IMR-90 (cell line): ENCODE measurements around the gene DHRSX. TPM values are rescaled to one million over a fixed set of nuclear protein-coding genes. Genes with fewer than 3 reads are reported as not detected.

Experiments
- ATAC-seq: fragments of 200-7000 bp; cut with Tn5 transposase; 2 replicates; pipeline ENCODE4 v1.9.1; 2020; ENCODE audit warnings: low read depth, mild to moderate bottlenecking, moderate library complexity
- BruUV-seq: library from RNA; stranded (reverse); fragments of 400-500 nt; replicated peaks from 2 replicates; lab custom pipeline; 2021; lab: Mats Ljungman, UMichigan
- CTCF ChIA-PET: fragments of 300-600 bp; formaldehyde crosslinking; extraction: SDS; loops from one replicate; lab custom pipeline; 2021; ENCODE audit warnings: antibody characterized with exemption; lab: Yijun Ruan, JAX
- POLR2A ChIA-PET: fragments of 300-600 bp; sonication (Branson Sonifier 250); formaldehyde crosslinking; loops from one replicate; lab custom pipeline; 2022; ENCODE audit warnings: antibody characterized with exemption; ENCODE audit not compliant: unreplicated experiment; lab: Charles Lee
- DNase-seq: peaks from one replicate; pipeline ENCODE4 v3.0.0; 2013
- H2AFZ ChIP-seq: replicated peaks from 2 replicates; pipeline ENCODE3; 2013; ENCODE audit warnings: low read length, mild to moderate bottlenecking; ENCODE audit not compliant: poor library complexity
- H2AK5ac ChIP-seq: 2 replicates; pipeline ENCODE4 v1.6.1; 2013; ENCODE audit warnings: low read depth, low read length, inconsistent platforms
- H2AK9ac ChIP-seq: replicated peaks from 2 replicates; pipeline ENCODE3; 2013; ENCODE audit warnings: mild to moderate bottlenecking, low read depth, low read length, moderate library complexity; ENCODE audit not compliant: poor library complexity
- H2BK120ac ChIP-seq: 2 replicates; pipeline ENCODE4 v1.6.1; 2013; ENCODE audit warnings: low read depth, low read length, inconsistent platforms
- H2BK15ac ChIP-seq: 3 replicates; pipeline ENCODE4 v1.6.1; 2013; ENCODE audit warnings: low read depth, low read length, inconsistent platforms
- H2BK20ac ChIP-seq: 2 replicates; pipeline ENCODE4 v1.6.1; 2013; ENCODE audit warnings: low read depth, mild to moderate bottlenecking, inconsistent platforms, low read length, moderate library complexity
- H2BK5ac ChIP-seq: 2 replicates; pipeline ENCODE4 v1.6.1; 2013; ENCODE audit warnings: mild to moderate bottlenecking, low read depth, low read length, inconsistent platforms; ENCODE audit not compliant: poor library complexity, severe bottlenecking
- H3K14ac ChIP-seq: replicated peaks from 2 replicates; pipeline ENCODE4 v1.6.1; 2013; ENCODE audit warnings: low read depth, low read length, inconsistent platforms
- H3K18ac ChIP-seq: 2 replicates; pipeline ENCODE4 v1.6.1; 2013; ENCODE audit warnings: low read depth, low read length, control low read depth
- H3K23ac ChIP-seq: 2 replicates; pipeline ENCODE4 v1.6.1; 2013; ENCODE audit warnings: low read depth, low read length, inconsistent platforms
- H3K27ac ChIP-seq: 2 replicates; pipeline ENCODE4 v1.5.1; 2013; ENCODE audit warnings: mild to moderate bottlenecking, control low read depth, low read length; ENCODE audit not compliant: insufficient read depth
- H3K27me3 ChIP-seq: 2 replicates; pipeline ENCODE4 v1.6.1; 2013; ENCODE audit warnings: low read length; ENCODE audit not compliant: control insufficient read depth, insufficient read depth
- H3K36me3 ChIP-seq: 2 replicates; pipeline ENCODE4 v1.6.1; 2013; ENCODE audit warnings: low read length, mixed read lengths; ENCODE audit not compliant: control insufficient read depth, insufficient read depth
- H3K4ac ChIP-seq: 2 replicates; pipeline ENCODE4 v1.6.1; 2013; ENCODE audit warnings: low read depth, low read length, inconsistent platforms
- H3K4me1 ChIP-seq: 2 replicates; pipeline ENCODE4 v1.6.1; 2013; ENCODE audit warnings: low read length, mixed read lengths; ENCODE audit not compliant: control insufficient read depth, insufficient read depth
- H3K4me2 ChIP-seq: 2 replicates; pipeline ENCODE4 v1.6.1; 2013; ENCODE audit warnings: low read depth, mild to moderate bottlenecking, control low read depth, low read length, moderate library complexity
- H3K4me3 ChIP-seq: 2 replicates; pipeline ENCODE4 v1.5.1; 2013; ENCODE audit warnings: low read depth, mild to moderate bottlenecking, control low read depth, low read length, moderate library complexity; ENCODE audit not compliant: insufficient read depth
- H3K56ac ChIP-seq: 2 replicates; pipeline ENCODE4 v1.6.1; 2013; ENCODE audit warnings: low read length, inconsistent platforms; ENCODE audit not compliant: insufficient read depth; ENCODE audit errors: extremely low read depth
- H3K79me1 ChIP-seq, 2 experiments: 2 replicates each; pipeline ENCODE4 v1.6.1; 2013; ENCODE audit warnings: low read length in 2 of 2, inconsistent platforms in 1 of 2, low read depth in 1 of 2
- H3K9ac ChIP-seq: 2 replicates; pipeline ENCODE4 v1.6.1; 2013; ENCODE audit warnings: low read depth, low read length, control low read depth
- H3K9me1 ChIP-seq: 2 replicates; pipeline ENCODE4 v1.6.1; 2013; ENCODE audit warnings: low read length, inconsistent platforms; ENCODE audit not compliant: insufficient read depth
- H3K9me3 ChIP-seq: 2 replicates; pipeline ENCODE4 v1.6.1; 2013; ENCODE audit warnings: low read length; ENCODE audit not compliant: control insufficient read depth, insufficient read depth
- H4K20me1 ChIP-seq: 2 replicates; pipeline ENCODE4 v1.6.1; 2013; ENCODE audit warnings: low read length, inconsistent platforms; ENCODE audit not compliant: insufficient read depth
- H4K5ac ChIP-seq: 2 replicates; pipeline ENCODE4 v1.6.1; 2013; ENCODE audit warnings: mild to moderate bottlenecking, low read depth, low read length, control low read depth
- H4K8ac ChIP-seq, 2 experiments: 2 replicates each; pipeline ENCODE4 v1.6.1; 2013; ENCODE audit warnings: low read depth in 2 of 2, low read length in 2 of 2, control low read depth in 1 of 2, inconsistent platforms in 1 of 2
- H4K91ac ChIP-seq: 2 replicates; pipeline ENCODE4 v1.6.1; 2013; ENCODE audit warnings: low read depth, low read length, inconsistent platforms; ENCODE audit not compliant: insufficient read depth
- BHLHE40 ChIP-seq: fragments of 150-350 bp; IDR thresholded peaks from 2 replicates; pipeline ENCODE4 v1.6.1; 2016; ENCODE audit warnings: mild to moderate bottlenecking, low read depth, low read length
- CEBPB ChIP-seq: IDR thresholded peaks from 2 replicates; pipeline ENCODE4 v1.6.1; 2012; ENCODE audit warnings: low read depth, low read length, improper control_type of control experiment
- CHD1 ChIP-seq: IDR thresholded peaks from 2 replicates; pipeline ENCODE4 v1.6.1; 2012; ENCODE audit warnings: low read depth, low read length, improper control_type of control experiment
- FOS ChIP-seq: fragments of 150-350 bp; IDR thresholded peaks from 2 replicates; pipeline ENCODE4 v1.6.1; 2016; ENCODE audit warnings: low read depth, low read length
- MAFK ChIP-seq: IDR thresholded peaks from 2 replicates; pipeline ENCODE4 v1.6.1; 2012; ENCODE audit warnings: low read depth, low read length, improper control_type of control experiment
- MAZ ChIP-seq: IDR thresholded peaks from 2 replicates; pipeline ENCODE4 v1.6.1; 2012; ENCODE audit warnings: low read depth, mild to moderate bottlenecking, low read length, improper control_type of control experiment, moderate library complexity, borderline replicate concordance
- MXI1 ChIP-seq: IDR thresholded peaks from 2 replicates; pipeline ENCODE4 v1.6.1; 2012; ENCODE audit warnings: low read depth, mild to moderate bottlenecking, low read length, moderate library complexity, borderline replicate concordance
- NFE2L2 ChIP-seq: fragments of 150-350 bp; IDR thresholded peaks from 2 replicates; pipeline ENCODE4 v1.6.1; 2016; ENCODE audit warnings: low read depth, mild to moderate bottlenecking, low read length
- POLR2A ChIP-seq: IDR thresholded peaks from 2 replicates; pipeline ENCODE4 v1.6.1; 2012; ENCODE audit warnings: mild to moderate bottlenecking, low read depth, low read length
- RAD21 ChIP-seq: IDR thresholded peaks from 2 replicates; pipeline ENCODE4 v1.6.1; 2012; ENCODE audit warnings: low read length, improper control_type of control experiment
- RCOR1 ChIP-seq: IDR thresholded peaks from 2 replicates; pipeline ENCODE4 v1.6.1; 2012; ENCODE audit warnings: mild to moderate bottlenecking, low read length, improper control_type of control experiment; ENCODE audit not compliant: insufficient replicate concordance
- RFX5 ChIP-seq: IDR thresholded peaks from 2 replicates; pipeline ENCODE4 v1.8.0; 2012; ENCODE audit warnings: low read depth, mild to moderate bottlenecking, low read length, moderate library complexity
- WGBS, 2 experiments: methylation state at CpG; one replicate each; pipeline versions ENCODE4 v1.1.5 to v1.1.7; 2013; ENCODE audit warnings: missing lambda C conversion rate in 2 of 2; ENCODE audit not compliant: insufficient read length in 1 of 2; ENCODE audit errors: extremely low coverage in 2 of 2; 5-methylcytosine and 5-hydroxymethylcytosine counted together
- dilution Hi-C: fragments of 300-500 bp; cut with HindIII; formaldehyde crosslinking; loops from one replicate; pipeline ENCODE4 v1.14.3; 2018; ENCODE audit warnings: low sequenced_read_pairs; ENCODE audit not compliant: unreplicated experiment
- in situ Hi-C: fragments of 300-500 bp; cut with MboI; formaldehyde crosslinking; loops from 3 replicates; pipeline ENCODE4 v1.14.3; 2019; ENCODE audit warnings: low sequenced_read_pairs, inconsistent platforms, mixed read lengths
- intact Hi-C: fragments of 100-400 bp; cut with micrococcal nuclease; formaldehyde crosslinking; loops from 2 replicates; pipeline ENCODE4 v1.10.0; 2022
- polyA plus RNA-seq, 3 experiments: library from polyadenylated mRNA; depleted of rRNA; stranded (reverse); fragments of >200 nt; gene quantifications; 2 replicates each; pipeline ENCODE4 v1.2.3, GENCODE V29; 2012; ENCODE audit warnings: low replicate concordance in 1 of 3
- total RNA-seq: library from RNA; depleted of rRNA; stranded (reverse); fragments of >200 nt; gene quantifications from 2 replicates; pipeline ENCODE4 v1.2.3, GENCODE V29; 2012
- TF ChIP-seq, protein P1 (sequence below): conservative IDR thresholded peaks from 2 replicates; pipeline ENCODE4 v1.5.1; 2012; ENCODE audit warnings: mild to moderate bottlenecking, low read depth, low read length, improper control_type of control experiment
- TF ChIP-seq, protein P2 (sequence below): fragments of 150-350 bp; IDR thresholded peaks from 2 replicates; pipeline ENCODE4 v1.6.1; 2016; ENCODE audit warnings: low read depth, mild to moderate bottlenecking, low read length, moderate library complexity, borderline replicate concordance
- TF ChIP-seq, protein P3 (sequence below): fragments of 150-350 bp; IDR thresholded peaks from 2 replicates; pipeline ENCODE4 v1.6.1; 2017; ENCODE audit warnings: mild to moderate bottlenecking, antibody characterized with exemption, low read length, low read depth

The DHRSX gene
- total and polyA plus RNA-seq, 2 of the 4 experiments (the other 2 are of a cell fraction): 26.2 to 38.0 TPM

DNA sequence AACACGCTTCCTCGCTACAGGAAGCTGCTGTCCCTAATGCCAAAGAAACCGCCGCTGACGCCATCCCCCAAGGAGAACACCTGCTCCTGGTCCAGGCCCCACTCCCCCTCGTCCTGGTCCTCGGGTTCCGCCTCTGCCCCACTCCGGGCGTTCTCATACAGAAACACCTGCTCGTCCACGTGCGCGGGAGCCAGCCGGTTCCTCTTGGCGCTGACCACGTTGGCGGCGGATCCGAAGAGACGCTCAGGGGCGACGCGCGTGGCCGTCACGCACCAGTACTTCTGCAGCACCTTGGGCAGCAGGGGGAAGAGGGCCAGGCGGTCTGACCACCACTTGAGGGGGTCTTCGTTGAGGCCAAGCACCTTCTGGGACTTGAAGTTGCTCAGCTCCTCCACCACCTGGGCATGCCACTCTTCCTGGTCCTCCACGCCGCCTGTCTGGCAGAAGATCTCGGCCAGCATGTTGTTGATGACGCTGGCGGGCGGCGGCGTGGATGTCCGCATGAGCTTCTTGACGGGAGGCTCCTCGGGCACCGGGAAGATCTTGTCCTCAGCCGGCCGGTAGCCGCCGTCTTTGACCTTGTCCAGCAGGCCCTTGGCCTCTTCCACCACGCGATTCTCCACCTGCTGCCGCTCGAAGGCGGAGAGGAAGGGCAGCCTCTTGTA lies 12.0 kb downstream of the DHRSX start:
- Histone ChIP-seq H2AK9ac (peak overlapping the region; percentile 63), H3K9ac (no peak overlapping the region), H2AFZ (no peak overlapping the region), H2BK20ac (no peak overlapping the region), H3K9me3 (no peaks in the 10 kb centered on the region), H2BK120ac (no peak overlapping the region), H4K8ac (no peak overlapping the region), H2BK15ac (no peak overlapping the region), H3K79me1 (peaks cover 14 to 67% of the 10 kb centered on the region in 2 experiments), H3K56ac (no peak overlapping the region), H4K20me1 (peaks cover 22% of the 10 kb centered on the region), H3K14ac (no peak overlapping the region), H2AK5ac (no peak overlapping the region), H4K91ac (no peak overlapping the region), H3K4ac (no peak overlapping the region), H3K27ac (no peak overlapping the region), H3K23ac (no peak overlapping the region), H3K4me3 (no peak overlapping the region), H3K18ac (no peak overlapping the region), H3K4me2 (no peak overlapping the region), H3K27me3 (no peaks in the 10 kb centered on the region), H4K5ac (no peak overlapping the region), H3K36me3 (peaks cover 51% of the 10 kb centered on the region), H3K4me1 (peaks cover 11% of the 10 kb centered on the region), H2BK5ac (no peak overlapping the region), H3K9me1 (peaks cover 3% of the 10 kb centered on the region)
- dilution Hi-C loops (no loop called here), intact Hi-C loops (no loop called here), in situ Hi-C loops (no loop called here)
- no peak for DNase-seq
- TF ChIP-seq, protein P1, sequence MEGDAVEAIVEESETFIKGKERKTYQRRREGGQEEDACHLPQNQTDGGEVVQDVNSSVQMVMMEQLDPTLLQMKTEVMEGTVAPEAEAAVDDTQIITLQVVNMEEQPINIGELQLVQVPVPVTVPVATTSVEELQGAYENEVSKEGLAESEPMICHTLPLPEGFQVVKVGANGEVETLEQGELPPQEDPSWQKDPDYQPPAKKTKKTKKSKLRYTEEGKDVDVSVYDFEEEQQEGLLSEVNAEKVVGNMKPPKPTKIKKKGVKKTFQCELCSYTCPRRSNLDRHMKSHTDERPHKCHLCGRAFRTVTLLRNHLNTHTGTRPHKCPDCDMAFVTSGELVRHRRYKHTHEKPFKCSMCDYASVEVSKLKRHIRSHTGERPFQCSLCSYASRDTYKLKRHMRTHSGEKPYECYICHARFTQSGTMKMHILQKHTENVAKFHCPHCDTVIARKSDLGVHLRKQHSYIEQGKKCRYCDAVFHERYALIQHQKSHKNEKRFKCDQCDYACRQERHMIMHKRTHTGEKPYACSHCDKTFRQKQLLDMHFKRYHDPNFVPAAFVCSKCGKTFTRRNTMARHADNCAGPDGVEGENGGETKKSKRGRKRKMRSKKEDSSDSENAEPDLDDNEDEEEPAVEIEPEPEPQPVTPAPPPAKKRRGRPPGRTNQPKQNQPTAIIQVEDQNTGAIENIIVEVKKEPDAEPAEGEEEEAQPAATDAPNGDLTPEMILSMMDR: no peak
- TF ChIP-seq MAZ (no peak), BHLHE40 (no peak), MAFK (no peak), POLR2A (no peak), MXI1 (no peak), FOS (no peak), CHD1 (no peak), CEBPB (no peak), NFE2L2 (no peak), RAD21 (no peak), RFX5 (no peak), RCOR1 (no peak)
- TF ChIP-seq, protein P2, sequence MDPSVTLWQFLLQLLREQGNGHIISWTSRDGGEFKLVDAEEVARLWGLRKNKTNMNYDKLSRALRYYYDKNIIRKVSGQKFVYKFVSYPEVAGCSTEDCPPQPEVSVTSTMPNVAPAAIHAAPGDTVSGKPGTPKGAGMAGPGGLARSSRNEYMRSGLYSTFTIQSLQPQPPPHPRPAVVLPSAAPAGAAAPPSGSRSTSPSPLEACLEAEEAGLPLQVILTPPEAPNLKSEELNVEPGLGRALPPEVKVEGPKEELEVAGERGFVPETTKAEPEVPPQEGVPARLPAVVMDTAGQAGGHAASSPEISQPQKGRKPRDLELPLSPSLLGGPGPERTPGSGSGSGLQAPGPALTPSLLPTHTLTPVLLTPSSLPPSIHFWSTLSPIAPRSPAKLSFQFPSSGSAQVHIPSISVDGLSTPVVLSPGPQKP: no peak
- TF ChIP-seq, protein P3, sequence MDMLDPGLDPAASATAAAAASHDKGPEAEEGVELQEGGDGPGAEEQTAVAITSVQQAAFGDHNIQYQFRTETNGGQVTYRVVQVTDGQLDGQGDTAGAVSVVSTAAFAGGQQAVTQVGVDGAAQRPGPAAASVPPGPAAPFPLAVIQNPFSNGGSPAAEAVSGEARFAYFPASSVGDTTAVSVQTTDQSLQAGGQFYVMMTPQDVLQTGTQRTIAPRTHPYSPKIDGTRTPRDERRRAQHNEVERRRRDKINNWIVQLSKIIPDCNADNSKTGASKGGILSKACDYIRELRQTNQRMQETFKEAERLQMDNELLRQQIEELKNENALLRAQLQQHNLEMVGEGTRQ: no peak
- no peak for ATAC-seq
- no TSS peak for BruUV-seq
- CTCF ChIA-PET: no interaction called here
- POLR2A ChIA-PET: no interaction called here
- 98% methylated on average over 23 of the region's 50 CpGs; no CpG with 5 or more reads in 1 of the 2 experiments for WGBS, 2 experiments
